ENCODE measurements around the gene RAD9B. TPM values are rescaled to one million over a fixed set of nuclear protein-coding genes. Genes with fewer than 3 reads are reported as not detected.

Gene RAD9B
- polyA plus RNA-seq, 1 experiment = 0.33 TPM

DNA sequence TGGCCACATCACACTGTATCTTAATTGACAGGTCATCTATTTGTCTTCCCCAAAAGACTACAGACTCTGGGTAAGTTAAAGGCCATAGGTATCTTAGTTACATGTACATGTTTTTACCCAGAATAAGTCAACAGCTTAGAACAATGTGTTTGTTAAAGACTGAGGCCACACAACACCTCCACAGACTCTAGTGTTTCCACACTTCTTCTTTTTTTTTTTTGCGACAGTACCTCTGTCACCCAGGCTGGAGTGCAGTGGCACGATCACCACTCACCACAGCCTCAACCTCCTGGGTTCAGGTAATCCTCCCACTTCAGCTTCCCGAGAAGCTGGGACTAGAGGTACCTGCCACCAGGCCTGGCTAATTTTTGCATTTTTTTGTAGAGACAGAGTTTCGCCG is 35.3 kb upstream of the RAD9B start:
- no peak for DNase-seq (ENCODE audit: low read depth)

DNA sequence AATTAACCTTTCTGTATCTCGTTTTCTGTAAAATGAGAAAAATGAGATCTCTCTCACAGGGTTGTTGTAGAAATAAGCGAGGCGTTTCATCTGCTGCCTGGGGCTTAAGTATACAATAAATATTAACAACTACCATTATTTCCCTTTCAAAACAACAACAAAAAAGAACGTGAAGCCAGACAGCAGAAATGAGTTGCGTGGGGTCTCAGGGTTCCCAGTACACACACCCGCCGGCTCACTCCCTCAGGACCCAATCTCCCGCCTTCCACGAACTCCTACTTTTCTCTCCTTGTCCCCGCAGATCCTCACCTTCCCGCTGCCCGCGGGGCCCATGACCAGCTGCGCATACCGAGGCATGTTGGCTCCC is 34.3 kb upstream of the RAD9B start:
- ChIA-PET CTCF (interaction anchor here (0.7 to 2.5 kb wide), 14 partner anchors 9 to 135 kb away, joined by 3 to 52 read pairs (median 4); partner anchors contain the start of genes ARPC3, RAD9B and VPS29), POLR2A (interaction anchor here (0.5 to 1.2 kb wide), 4 partner anchors 13 to 430 kb away, joined by 3 to 8 read pairs (median 6); partner anchors contain the start of gene ARPC3)
- no peaks in the 10 kb centered on the region; the same call in 1 of the 2 replicates for H3K36me3 ChIP-seq (ENCODE audit: control insufficient read depth, insufficient read depth, low read length)
- H3K4me3 ChIP-seq (ENCODE audit: low read depth, low read length) = peak overlapping the region; percentile 77
- H3K27me3 ChIP-seq (ENCODE audit: control insufficient read depth, insufficient read depth, low read length) = no peaks in the 10 kb centered on the region
- DNase-seq (ENCODE audit: low read depth) = no peak
- TF ChIP-seq, protein P1, sequence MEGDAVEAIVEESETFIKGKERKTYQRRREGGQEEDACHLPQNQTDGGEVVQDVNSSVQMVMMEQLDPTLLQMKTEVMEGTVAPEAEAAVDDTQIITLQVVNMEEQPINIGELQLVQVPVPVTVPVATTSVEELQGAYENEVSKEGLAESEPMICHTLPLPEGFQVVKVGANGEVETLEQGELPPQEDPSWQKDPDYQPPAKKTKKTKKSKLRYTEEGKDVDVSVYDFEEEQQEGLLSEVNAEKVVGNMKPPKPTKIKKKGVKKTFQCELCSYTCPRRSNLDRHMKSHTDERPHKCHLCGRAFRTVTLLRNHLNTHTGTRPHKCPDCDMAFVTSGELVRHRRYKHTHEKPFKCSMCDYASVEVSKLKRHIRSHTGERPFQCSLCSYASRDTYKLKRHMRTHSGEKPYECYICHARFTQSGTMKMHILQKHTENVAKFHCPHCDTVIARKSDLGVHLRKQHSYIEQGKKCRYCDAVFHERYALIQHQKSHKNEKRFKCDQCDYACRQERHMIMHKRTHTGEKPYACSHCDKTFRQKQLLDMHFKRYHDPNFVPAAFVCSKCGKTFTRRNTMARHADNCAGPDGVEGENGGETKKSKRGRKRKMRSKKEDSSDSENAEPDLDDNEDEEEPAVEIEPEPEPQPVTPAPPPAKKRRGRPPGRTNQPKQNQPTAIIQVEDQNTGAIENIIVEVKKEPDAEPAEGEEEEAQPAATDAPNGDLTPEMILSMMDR (IDR thresholded peaks at IDR 0.05; ENCODE audit: insufficient read depth, low read depth, low read length) = no peak

More for the DNA sequence above, 35.3 kb upstream of the RAD9B start:
- no peaks in the 10 kb centered on the region; the same call in 1 of the 2 replicates for H3K36me3 ChIP-seq (ENCODE audit: control insufficient read depth, insufficient read depth, low read length)
- POLR2A ChIA-PET = no interaction called here
- CTCF ChIA-PET = no interaction called here
- H3K27me3 ChIP-seq (ENCODE audit: control insufficient read depth, insufficient read depth, low read length) = no peaks in the 10 kb centered on the region
- TF ChIP-seq, protein P1 (IDR thresholded peaks at IDR 0.05; ENCODE audit: insufficient read depth, low read depth, low read length) = no peak
- no peak overlapping the region for H3K4me3 ChIP-seq (ENCODE audit: low read depth, low read length)

DNA sequence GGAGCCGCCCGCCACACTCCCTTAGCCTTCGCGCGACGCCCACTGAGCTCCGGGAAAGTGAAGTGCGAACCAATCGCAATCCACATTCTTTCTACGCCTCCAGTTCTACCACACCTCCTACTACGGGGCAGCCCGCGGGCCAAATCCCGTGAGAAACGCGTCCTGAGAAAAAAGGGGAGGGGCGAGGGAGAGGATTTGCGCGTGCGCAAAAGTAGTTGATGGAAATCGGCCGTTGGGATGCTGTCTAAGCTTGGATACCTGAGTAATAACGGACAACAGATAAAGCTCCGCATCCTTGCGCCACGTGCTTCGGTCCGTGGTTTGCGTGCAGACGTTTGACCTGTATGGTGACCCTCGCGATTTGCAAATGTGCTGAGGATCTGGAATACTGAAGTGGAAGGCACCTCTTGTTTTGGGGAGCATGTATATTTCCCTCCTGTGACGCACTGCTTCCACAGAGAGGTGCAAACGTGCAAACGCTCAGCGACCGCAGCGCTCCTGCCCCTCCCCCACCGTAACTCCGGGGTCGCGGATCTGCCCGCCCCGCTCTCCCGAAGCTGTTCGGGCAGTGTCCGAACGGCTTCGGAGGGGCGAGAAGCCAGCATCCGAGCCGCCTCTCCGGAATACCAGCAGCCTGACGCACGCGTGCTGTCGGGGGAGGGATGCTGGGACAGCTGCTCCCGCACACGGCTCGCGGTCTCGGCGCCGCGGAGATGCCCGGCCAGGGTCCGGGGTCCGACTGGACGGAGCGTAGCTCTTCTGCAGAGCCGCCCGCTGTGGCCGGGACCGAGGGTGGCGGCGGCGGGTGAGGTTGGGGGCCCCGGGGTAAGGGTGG is 33.7 kb upstream of the RAD9B start, which contains the start of the genes FAM216A and GPN3:
TSS of gene FAM216A (plus strand) at position 632 of the 835 bp plus-strand sequence. CDS start at position 663, 31 bp downstream.
TSS of gene GPN3 (minus strand) at position 44 of the 835 bp plus-strand sequence. CDS start 54 bp downstream, outside the sequence.
- peak; percentile 85 for DNase-seq (ENCODE audit: low read depth)
- POLR2A ChIA-PET = interaction anchor here (0.5 to 1.2 kb wide), 4 partner anchors 14 to 430 kb away, joined by 3 to 8 read pairs (median 6); partner anchors contain the start of gene ARPC3
- peak within 1 kb of the TSS; percentile 77 for H3K4me3 ChIP-seq (ENCODE audit: low read depth, low read length)
- CTCF ChIA-PET = interaction anchor here (0.7 to 2.5 kb wide), 27 partner anchors 8 to 426 kb away, joined by 3 to 52 read pairs (median 4); partner anchors contain the start of genes ARPC3, RAD9B, TCTN1 and VPS29
- no peaks in the 10 kb centered on the region for H3K27me3 ChIP-seq (ENCODE audit: control insufficient read depth, insufficient read depth, low read length)
- no peaks in the 10 kb centered on the region; the same call in 1 of the 2 replicates for H3K36me3 ChIP-seq (ENCODE audit: control insufficient read depth, insufficient read depth, low read length)
- TF ChIP-seq, protein P1 (IDR thresholded peaks at IDR 0.05; ENCODE audit: insufficient read depth, low read depth, low read length) = no peak

DNA sequence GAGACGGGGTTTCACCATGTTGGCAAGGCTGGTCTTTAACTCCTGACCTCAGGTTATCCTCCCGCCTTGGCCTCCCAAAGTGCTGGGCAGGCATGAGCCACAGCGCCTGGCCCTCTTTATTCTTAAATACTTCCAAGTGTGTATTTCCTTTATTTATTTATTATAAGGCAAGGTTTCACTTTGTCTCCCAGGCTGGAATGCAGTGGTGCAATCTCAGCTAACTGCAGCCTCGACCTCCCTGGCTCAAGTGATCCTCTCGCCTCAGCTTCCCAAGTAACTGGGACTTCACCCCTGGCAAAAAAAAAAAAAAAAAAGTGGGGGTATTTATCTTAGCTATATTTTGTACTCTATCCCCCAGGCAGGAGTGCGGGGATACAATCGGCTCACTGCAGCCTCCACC is 26.7 kb upstream of the RAD9B start:
- Histone ChIP-seq H3K27me3 (ENCODE audit: control insufficient read depth, insufficient read depth, low read length) (no peaks in the 10 kb centered on the region), H3K4me3 (ENCODE audit: low read depth, low read length) (no peak overlapping the region), H3K36me3 (ENCODE audit: control insufficient read depth, insufficient read depth, low read length) (no peaks in the 10 kb centered on the region)
- DNase-seq (ENCODE audit: low read depth) = no peak
- CTCF ChIA-PET = interaction anchor here (0.8 kb wide), 1 partner anchor 15 kb away, joined by 4 read pairs; no protein-coding TSS in a partner anchor
- POLR2A ChIA-PET = no interaction called here
- TF ChIP-seq, protein P1 (IDR thresholded peaks at IDR 0.05; ENCODE audit: insufficient read depth, low read depth, low read length) = no peak
